MM.1S (cell line): Measurements from ENCODE around the gene TRMT61B.
A peak's percentile ranks its signal among the peaks of the same experiment; 100 is the strongest.

Experiments used
- EZH2 ChIP-seq: fragments of 300-600 bp; sonication (generic); optimal IDR thresholded peaks from 2 replicates; pipeline ENCODE3; 2017; ENCODE audit warnings: low read depth, mild to moderate bottlenecking, antibody characterized with exemption, low read length, mixed read lengths
- EZH2phosphoT487 ChIP-seq: fragments of 300-600 bp; sonication (generic); IDR thresholded peaks from 2 replicates; pipeline ENCODE4 v1.6.1; 2018; ENCODE audit warnings: antibody characterized with exemption, low read length
- TF ChIP-seq, protein P1 (sequence below): fragments of 300-600 bp; sonication (generic); IDR thresholded peaks from 2 replicates; pipeline ENCODE4 v1.5.1; 2016; ENCODE audit warnings: antibody characterized with exemption, low read length, mixed read lengths

DNA sequence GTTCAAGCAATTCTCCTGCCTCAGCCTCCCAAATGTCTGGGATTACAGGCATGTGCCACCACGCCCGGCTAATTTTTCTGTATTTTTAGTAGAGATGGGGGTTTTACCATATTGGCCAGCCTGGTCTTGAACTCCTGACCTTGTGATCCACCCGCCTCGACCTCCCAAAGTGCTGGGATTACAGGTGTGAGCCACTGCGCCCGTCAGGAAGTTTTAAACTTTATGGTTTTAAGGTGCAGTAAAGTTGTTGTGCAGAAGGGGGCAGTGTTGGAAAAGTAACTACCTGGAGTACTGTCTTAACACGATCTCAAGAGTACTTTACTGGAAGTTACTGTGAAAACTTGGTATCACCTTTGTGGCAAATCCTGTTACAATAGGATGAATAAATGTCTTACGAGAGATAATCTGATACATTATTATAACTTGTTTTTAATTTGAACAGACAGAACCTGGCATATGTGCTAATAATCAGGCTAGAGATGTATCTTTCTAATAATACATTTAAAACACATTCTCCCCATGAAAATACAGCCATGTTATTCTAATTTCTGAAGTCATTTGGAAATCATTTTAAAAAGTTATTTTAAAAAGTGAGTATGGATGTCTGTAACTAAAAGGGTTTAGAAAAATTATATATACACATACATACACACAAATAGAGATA lies 48.7 kb downstream of the TRMT61B start:
- TF ChIP-seq EZH2 (no peak), EZH2phosphoT487 (no peak)
- TF ChIP-seq, protein P1, sequence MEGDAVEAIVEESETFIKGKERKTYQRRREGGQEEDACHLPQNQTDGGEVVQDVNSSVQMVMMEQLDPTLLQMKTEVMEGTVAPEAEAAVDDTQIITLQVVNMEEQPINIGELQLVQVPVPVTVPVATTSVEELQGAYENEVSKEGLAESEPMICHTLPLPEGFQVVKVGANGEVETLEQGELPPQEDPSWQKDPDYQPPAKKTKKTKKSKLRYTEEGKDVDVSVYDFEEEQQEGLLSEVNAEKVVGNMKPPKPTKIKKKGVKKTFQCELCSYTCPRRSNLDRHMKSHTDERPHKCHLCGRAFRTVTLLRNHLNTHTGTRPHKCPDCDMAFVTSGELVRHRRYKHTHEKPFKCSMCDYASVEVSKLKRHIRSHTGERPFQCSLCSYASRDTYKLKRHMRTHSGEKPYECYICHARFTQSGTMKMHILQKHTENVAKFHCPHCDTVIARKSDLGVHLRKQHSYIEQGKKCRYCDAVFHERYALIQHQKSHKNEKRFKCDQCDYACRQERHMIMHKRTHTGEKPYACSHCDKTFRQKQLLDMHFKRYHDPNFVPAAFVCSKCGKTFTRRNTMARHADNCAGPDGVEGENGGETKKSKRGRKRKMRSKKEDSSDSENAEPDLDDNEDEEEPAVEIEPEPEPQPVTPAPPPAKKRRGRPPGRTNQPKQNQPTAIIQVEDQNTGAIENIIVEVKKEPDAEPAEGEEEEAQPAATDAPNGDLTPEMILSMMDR = peak; percentile 57
